ENCODE measurements around the gene RABL2A.
"Not testable (repeated sequence)": the region's sequence is repeated elsewhere in the genome, so short reads cannot be mapped to it uniquely, and the experiment has no call there.

The RABL2A gene

GRCh38 chr2:113597572-113597971 is 29.5 kb upstream of the RABL2A start:
- CTCF ChIA-PET; H3K4me3 ChIP-seq (ENCODE audit: low read depth, low read length); POLR2A ChIA-PET; DNase-seq (ENCODE audit: low read depth, low spot score): not testable (repeated sequence)
- TF ChIP-seq CTCF (IDR thresholded peaks at IDR 0.05; ENCODE audit: insufficient read depth, low read length, missing control alignments) = peak; percentile 10

GRCh38 chr2:113598180-113598579 is 28.9 kb upstream of the RABL2A start:
- POLR2A ChIA-PET; H3K4me3 ChIP-seq (ENCODE audit: low read depth, low read length); DNase-seq (ENCODE audit: low read depth, low spot score); CTCF ChIA-PET: not testable (repeated sequence)

GRCh38 chr2:113598738-113599137 is 28.3 kb upstream of the RABL2A start:
- H3K4me3 ChIP-seq (ENCODE audit: low read depth, low read length); CTCF ChIA-PET; POLR2A ChIA-PET; DNase-seq (ENCODE audit: low read depth, low spot score): not testable (repeated sequence)

GRCh38 chr2:113599208-113599607 is 27.9 kb upstream of the RABL2A start:
- CTCF ChIA-PET; POLR2A ChIA-PET; DNase-seq (ENCODE audit: low read depth, low spot score); H3K4me3 ChIP-seq (ENCODE audit: low read depth, low read length): not testable (repeated sequence)

- H3K4me3 ChIP-seq (ENCODE audit: low read depth, low read length); POLR2A ChIA-PET; DNase-seq (ENCODE audit: low read depth, low spot score); CTCF ChIA-PET: not testable (repeated sequence)
These were observed 24.9 kb upstream of the RABL2A start for GRCh38 chr2:113602040-113602769.

- peak overlapping the region; percentile 73 for H3K4me3 ChIP-seq (ENCODE audit: low read depth, low read length)
- ChIA-PET CTCF (no interaction called here), POLR2A (no interaction called here)
- no peak for TF ChIP-seq CTCF (IDR thresholded peaks at IDR 0.05; ENCODE audit: insufficient read depth, low read length, missing control alignments)
- no peak for DNase-seq (ENCODE audit: low read depth, low spot score)
These were observed 24.1 kb upstream of the RABL2A start for GRCh38 chr2:113602869-113603466.

- POLR2A ChIA-PET; DNase-seq (ENCODE audit: low read depth, low spot score); CTCF ChIA-PET: not testable (repeated sequence)
- peak overlapping the region; percentile 73 for H3K4me3 ChIP-seq (ENCODE audit: low read depth, low read length)
These were observed 23.5 kb upstream of the RABL2A start for GRCh38 chr2:113603467-113604084.

GRCh38 chr2:113604085-113604477 is 23.0 kb upstream of the RABL2A start:
- POLR2A ChIA-PET = not testable (repeated sequence)
- peak; percentile 65 for DNase-seq (ENCODE audit: low read depth, low spot score)
- TF ChIP-seq CTCF (IDR thresholded peaks at IDR 0.05; ENCODE audit: insufficient read depth, low read length, missing control alignments) = peak; percentile 72
- peak overlapping the region; percentile 49 for H3K4me3 ChIP-seq (ENCODE audit: low read depth, low read length)
- CTCF ChIA-PET = interaction anchor here (0.6 to 1.1 kb wide), 3 partner anchors 76 to 947 kb away, joined by 3 read pairs; no protein-coding TSS in a partner anchor

- POLR2A ChIA-PET; H3K4me3 ChIP-seq (ENCODE audit: low read depth, low read length); DNase-seq (ENCODE audit: low read depth, low spot score): not testable (repeated sequence)
- CTCF ChIA-PET = interaction anchor here (0.6 to 1.1 kb wide), 3 partner anchors 77 to 947 kb away, joined by 3 read pairs; no protein-coding TSS in a partner anchor
These were observed 22.4 kb upstream of the RABL2A start for GRCh38 chr2:113604661-113605060.

- CTCF ChIA-PET, POLR2A ChIA-PET: not testable (repeated sequence)
These were observed 21.0 kb upstream of the RABL2A start for GRCh38 chr2:113606036-113606435.

GRCh38 chr2:113609822-113610221 is 17.2 kb upstream of the RABL2A start:
- DNase-seq (ENCODE audit: low read depth, low spot score); H3K4me3 ChIP-seq (ENCODE audit: low read depth, low read length); POLR2A ChIA-PET; CTCF ChIA-PET: not testable (repeated sequence)

More at GRCh38 chr2:113606036-113606435, 21.0 kb upstream of the RABL2A start:
- DNase-seq (ENCODE audit: low read depth, low spot score); H3K4me3 ChIP-seq (ENCODE audit: low read depth, low read length): not testable (repeated sequence)

GRCh38 chr2:113621002-113621401 is 6.1 kb upstream of the RABL2A start:
- POLR2A ChIA-PET; H3K4me3 ChIP-seq (ENCODE audit: low read depth, low read length); CTCF ChIA-PET; DNase-seq (ENCODE audit: low read depth, low spot score): not testable (repeated sequence)

- peak overlapping the region; percentile 34 for H3K4me3 ChIP-seq (ENCODE audit: low read depth, low read length)
- CTCF ChIA-PET; POLR2A ChIA-PET; DNase-seq (ENCODE audit: low read depth, low spot score): not testable (repeated sequence)
These were observed 1.2 kb upstream of the RABL2A start for GRCh38 chr2:113625906-113626305.

Data from AG04449 (cell line).